Pons (tissue), 1 donor: ENCODE measurements around the gene PPP6R1.

ENCODE experiments used
- DNase-seq: peaks from one replicate; pipeline ENCODE4 v3.0.0-alpha.2; 2016; ENCODE audit warnings: low spot score

PPP6R1 gene

GRCh38 chr19:55181740-55182139 is 77.1 kb downstream of the PPP6R1 start:
- no peak for DNase-seq
